Loucy (cell line): Measurements from ENCODE around the gene NSL1.

ENCODE experiments used
- H2AFZ ChIP-seq: fragments of 200-600 bp; sonication (generic); 2 replicates; pipeline ENCODE4 v1.6.0; 2016; ENCODE audit warnings: antibody characterized with exemption, mild to moderate bottlenecking, low read length, moderate library complexity
- H3F3A ChIP-seq: fragments of 200-600 bp; 2 replicates; pipeline ENCODE4 v1.6.0; 2016; ENCODE audit warnings: antibody characterized with exemption, low read depth, mild to moderate bottlenecking
- H3K27me3 ChIP-seq: fragments of 200-600 bp; sonication (generic); 2 replicates; pipeline ENCODE4 v1.6.1; 2014; ENCODE audit warnings: low read length, mild to moderate bottlenecking; ENCODE audit not compliant: insufficient read depth, poor library complexity, severe bottlenecking
- H3K36me3 ChIP-seq: fragments of 200-600 bp; sonication (generic); 2 replicates; pipeline ENCODE4 v1.6.1; 2016; ENCODE audit warnings: low read length; ENCODE audit not compliant: insufficient read depth
- H3K4me1 ChIP-seq: fragments of 200-600 bp; sonication (generic); 2 replicates; pipeline ENCODE4 v1.5.1; 2014; ENCODE audit warnings: low read length, mild to moderate bottlenecking; ENCODE audit not compliant: insufficient read depth, poor library complexity, severe bottlenecking
- H3K4me2 ChIP-seq: fragments of 200-600 bp; sonication (generic); 2 replicates; pipeline ENCODE4 v1.6.0; 2014; ENCODE audit warnings: antibody characterized with exemption, low read length, low read depth, mild to moderate bottlenecking; ENCODE audit not compliant: poor library complexity, severe bottlenecking
- H3K4me3 ChIP-seq: fragments of 200-600 bp; sonication (generic); 2 replicates; pipeline ENCODE4 v1.5.1; 2014; ENCODE audit warnings: low read length, mild to moderate bottlenecking, mixed read lengths; ENCODE audit not compliant: poor library complexity, severe bottlenecking
- H3K79me2 ChIP-seq: fragments of 200-600 bp; sonication (generic); 2 replicates; pipeline ENCODE4 v1.6.1; 2014; ENCODE audit warnings: low read length; ENCODE audit not compliant: insufficient read depth
- H3K9ac ChIP-seq: fragments of 200-600 bp; sonication (generic); 2 replicates; pipeline ENCODE4 v1.6.0; 2014; ENCODE audit warnings: mild to moderate bottlenecking, low read depth, low read length, moderate library complexity; ENCODE audit not compliant: poor library complexity, severe bottlenecking
- H3K9me2 ChIP-seq: fragments of 200-600 bp; sonication (generic); replicated peaks from 2 replicates; pipeline ENCODE4 v1.6.1; 2016; ENCODE audit warnings: low read depth, low read length, mixed read lengths
- H3K9me3 ChIP-seq: fragments of 200-600 bp; sonication (generic); 2 replicates; pipeline ENCODE4 v1.6.1; 2014; ENCODE audit warnings: mild to moderate bottlenecking, antibody characterized with exemption, low read length, low read depth; ENCODE audit not compliant: insufficient read depth
- H4K20me1 ChIP-seq: fragments of 200-600 bp; sonication (generic); 2 replicates; pipeline ENCODE4 v1.6.0; 2014; ENCODE audit warnings: antibody characterized with exemption, low read length, mild to moderate bottlenecking; ENCODE audit not compliant: insufficient read depth, poor library complexity, severe bottlenecking
- EZH2phosphoT487 ChIP-seq: fragments of 200-600 bp; IDR thresholded peaks from 2 replicates; pipeline ENCODE4 v1.6.1; 2018; ENCODE audit warnings: antibody characterized with exemption, mild to moderate bottlenecking, moderate library complexity, borderline replicate concordance
- TF ChIP-seq, protein P1 (sequence below): fragments of 200-600 bp; sonication (generic); conservative IDR thresholded peaks from 2 replicates; pipeline ENCODE4 v1.5.1; 2014; ENCODE audit warnings: mild to moderate bottlenecking, antibody characterized with exemption, low read length

NSL1 gene

GRCh38 chr1:212749821-212750535 lies 41.6 kb downstream of the NSL1 start:
- Histone ChIP-seq H2AFZ (no peak overlapping the region), H3K79me2 (peaks cover 30% of the 10 kb centered on the region; the same call in 1 of the 2 replicates), H3K27me3 (no peaks in the 10 kb centered on the region), H3K9me2 (no peaks in the 10 kb centered on the region), H4K20me1 (peaks cover 5% of the 10 kb centered on the region), H3K4me3 (no peak overlapping the region), H3K4me2 (no peak overlapping the region), H3K36me3 (no peaks in the 10 kb centered on the region; the same call in 1 of the 2 replicates), H3F3A (no peaks in the 10 kb centered on the region), H3K4me1 (peaks cover 18% of the 10 kb centered on the region), H3K9me3 (no peaks in the 10 kb centered on the region), H3K9ac (no peak overlapping the region)
- no peak for TF ChIP-seq EZH2phosphoT487
- TF ChIP-seq, protein P1, sequence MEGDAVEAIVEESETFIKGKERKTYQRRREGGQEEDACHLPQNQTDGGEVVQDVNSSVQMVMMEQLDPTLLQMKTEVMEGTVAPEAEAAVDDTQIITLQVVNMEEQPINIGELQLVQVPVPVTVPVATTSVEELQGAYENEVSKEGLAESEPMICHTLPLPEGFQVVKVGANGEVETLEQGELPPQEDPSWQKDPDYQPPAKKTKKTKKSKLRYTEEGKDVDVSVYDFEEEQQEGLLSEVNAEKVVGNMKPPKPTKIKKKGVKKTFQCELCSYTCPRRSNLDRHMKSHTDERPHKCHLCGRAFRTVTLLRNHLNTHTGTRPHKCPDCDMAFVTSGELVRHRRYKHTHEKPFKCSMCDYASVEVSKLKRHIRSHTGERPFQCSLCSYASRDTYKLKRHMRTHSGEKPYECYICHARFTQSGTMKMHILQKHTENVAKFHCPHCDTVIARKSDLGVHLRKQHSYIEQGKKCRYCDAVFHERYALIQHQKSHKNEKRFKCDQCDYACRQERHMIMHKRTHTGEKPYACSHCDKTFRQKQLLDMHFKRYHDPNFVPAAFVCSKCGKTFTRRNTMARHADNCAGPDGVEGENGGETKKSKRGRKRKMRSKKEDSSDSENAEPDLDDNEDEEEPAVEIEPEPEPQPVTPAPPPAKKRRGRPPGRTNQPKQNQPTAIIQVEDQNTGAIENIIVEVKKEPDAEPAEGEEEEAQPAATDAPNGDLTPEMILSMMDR: peak; percentile 95

GRCh38 chr1:212746546-212746945 lies 45.0 kb downstream of the NSL1 start:
- TF ChIP-seq, protein P1: no peak
- TF ChIP-seq EZH2phosphoT487: no peak
- Histone ChIP-seq H4K20me1 (peaks cover under 1% of the 10 kb centered on the region), H3K4me2 (no peak overlapping the region), H3F3A (no peaks in the 10 kb centered on the region), H3K9ac (no peak overlapping the region), H2AFZ (no peak overlapping the region), H3K36me3 (peaks cover 3% of the 10 kb centered on the region; the same call in 1 of the 2 replicates), H3K9me3 (peaks cover 4% of the 10 kb centered on the region; the same call in 1 of the 2 replicates), H3K9me2 (no peaks in the 10 kb centered on the region), H3K4me3 (no peak overlapping the region), H3K4me1 (peaks cover 9% of the 10 kb centered on the region), H3K79me2 (peaks cover 40% of the 10 kb centered on the region), H3K27me3 (no peaks in the 10 kb centered on the region)

DNA sequence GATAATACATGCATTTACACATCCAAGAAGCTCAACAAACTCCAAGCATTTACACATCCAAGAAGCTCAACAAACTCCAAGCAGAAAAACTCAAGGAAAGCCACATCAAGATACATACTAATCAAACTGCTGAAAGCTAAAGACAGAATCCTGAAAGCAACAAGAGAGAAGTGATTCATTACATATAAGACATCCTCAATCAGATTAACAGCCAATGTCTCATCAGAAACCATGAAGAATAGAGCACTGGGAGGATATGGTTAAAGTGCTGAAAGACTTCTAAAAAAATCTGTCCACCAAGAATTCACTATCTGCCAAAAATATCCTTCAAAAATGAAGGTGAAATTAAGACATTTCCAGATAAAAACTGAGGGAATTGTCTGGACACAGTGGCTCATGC lies 46.3 kb downstream of the NSL1 start:
- Histone ChIP-seq H3F3A (no peaks in the 10 kb centered on the region), H3K4me2 (no peak overlapping the region), H3K9ac (no peak overlapping the region), H3K36me3 (peaks cover 11% of the 10 kb centered on the region), H3K4me1 (peaks cover 9% of the 10 kb centered on the region), H3K9me3 (peaks cover 9% of the 10 kb centered on the region; the same call in 1 of the 2 replicates), H3K4me3 (no peak overlapping the region), H3K9me2 (no peaks in the 10 kb centered on the region), H3K79me2 (peaks cover 41% of the 10 kb centered on the region), H3K27me3 (no peaks in the 10 kb centered on the region), H4K20me1 (no peaks in the 10 kb centered on the region), H2AFZ (no peak overlapping the region)
- TF ChIP-seq, protein P1: no peak
- TF ChIP-seq EZH2phosphoT487: no peak
